ENCODE data around the gene HNF1A. TPM values are rescaled to one million over a fixed set of nuclear protein-coding genes. Genes with fewer than 3 reads are reported as not detected.

The HNF1A gene
- polyA plus RNA-seq, 3 donors, result 0.03 TPM; not detected in 2

GRCh38 chr12:121036810-121037326, 58.5 kb downstream of the HNF1A start:
- peak; percentile 38 to 75 (median 53) for DNase-seq
- H3K4me1 ChIP-seq (ENCODE audit: control insufficient read depth in 1 of 2, insufficient read depth in 2 of 2, low read length in 2 of 2), result peaks cover 43 to 69% of the 10 kb centered on the region in 2 donors
- TF ChIP-seq, protein P1, sequence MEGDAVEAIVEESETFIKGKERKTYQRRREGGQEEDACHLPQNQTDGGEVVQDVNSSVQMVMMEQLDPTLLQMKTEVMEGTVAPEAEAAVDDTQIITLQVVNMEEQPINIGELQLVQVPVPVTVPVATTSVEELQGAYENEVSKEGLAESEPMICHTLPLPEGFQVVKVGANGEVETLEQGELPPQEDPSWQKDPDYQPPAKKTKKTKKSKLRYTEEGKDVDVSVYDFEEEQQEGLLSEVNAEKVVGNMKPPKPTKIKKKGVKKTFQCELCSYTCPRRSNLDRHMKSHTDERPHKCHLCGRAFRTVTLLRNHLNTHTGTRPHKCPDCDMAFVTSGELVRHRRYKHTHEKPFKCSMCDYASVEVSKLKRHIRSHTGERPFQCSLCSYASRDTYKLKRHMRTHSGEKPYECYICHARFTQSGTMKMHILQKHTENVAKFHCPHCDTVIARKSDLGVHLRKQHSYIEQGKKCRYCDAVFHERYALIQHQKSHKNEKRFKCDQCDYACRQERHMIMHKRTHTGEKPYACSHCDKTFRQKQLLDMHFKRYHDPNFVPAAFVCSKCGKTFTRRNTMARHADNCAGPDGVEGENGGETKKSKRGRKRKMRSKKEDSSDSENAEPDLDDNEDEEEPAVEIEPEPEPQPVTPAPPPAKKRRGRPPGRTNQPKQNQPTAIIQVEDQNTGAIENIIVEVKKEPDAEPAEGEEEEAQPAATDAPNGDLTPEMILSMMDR (IDR thresholded peaks at IDR 0.05), result no peak
- no peaks in the 10 kb centered on the region for H4K20me1 ChIP-seq (ENCODE audit: insufficient read depth, low read length)
- intact Hi-C loops (cut with micrococcal nuclease), result no loop called here
- H3K27ac ChIP-seq (ENCODE audit: low read depth in 1 of 2, low read length in 2 of 2), result no peak overlapping the region
- Mint-ChIP-seq H3K4me3 (peak overlapping the region; percentile 17 to 97), H3K27ac (peak overlapping the region in 5 of 7 donors; percentile 3 to 77 (median 48)), H3K36me3 (peaks cover 14 to 28% of the 10 kb centered on the region in 2 donors), H3K9me3 (peaks cover 0 to 6% (median 0%) of the 10 kb centered on the region in 7 donors), H3K27me3 (ENCODE audit: low read depth in 3 of 3) (peaks cover 1 to 4% (median 2%) of the 10 kb centered on the region in 3 donors), H3K4me1 (peaks cover 54% of the 10 kb centered on the region)
- peaks cover 0 to 13% of the 10 kb centered on the region in 2 donors for H3K36me3 ChIP-seq (replicated peaks in 1 of 2; ENCODE audit: control insufficient read depth in 1 of 2, insufficient read depth in 2 of 2, low read length in 2 of 2)
- H3K9me3 ChIP-seq (replicated peaks in 1 of 2; ENCODE audit: control insufficient read depth in 1 of 2, insufficient read depth in 1 of 2, low read length in 2 of 2), result no peaks in the 10 kb centered on the region
- WGBS (ENCODE audit: insufficient coverage), result 62% methylated on average over 3 of the region's 6 CpGs
- peak overlapping the region; percentile 29 for H3K4me2 ChIP-seq (replicated peaks; ENCODE audit: extremely low read depth, low read length, poor library complexity, severe bottlenecking)
- H3K9ac ChIP-seq (ENCODE audit: insufficient read depth, low read length, poor library complexity, severe bottlenecking), result no peak overlapping the region
- no peaks in the 10 kb centered on the region for H3K79me2 ChIP-seq (ENCODE audit: insufficient read depth, low read length)
- no peaks in the 10 kb centered on the region for H3K27me3 ChIP-seq (ENCODE audit: control insufficient read depth in 2 of 2, insufficient read depth in 2 of 2, low read length in 2 of 2)
- H2AFZ ChIP-seq (ENCODE audit: insufficient read depth, low read depth, low read length, poor library complexity, severe bottlenecking), result no peak overlapping the region
- peak overlapping the region in 1 of 3 experiments; percentile 0 for H3K4me3 ChIP-seq (replicated peaks in 1 of 3; ENCODE audit: low read depth in 2 of 3, low read length in 3 of 3)

DNA sequence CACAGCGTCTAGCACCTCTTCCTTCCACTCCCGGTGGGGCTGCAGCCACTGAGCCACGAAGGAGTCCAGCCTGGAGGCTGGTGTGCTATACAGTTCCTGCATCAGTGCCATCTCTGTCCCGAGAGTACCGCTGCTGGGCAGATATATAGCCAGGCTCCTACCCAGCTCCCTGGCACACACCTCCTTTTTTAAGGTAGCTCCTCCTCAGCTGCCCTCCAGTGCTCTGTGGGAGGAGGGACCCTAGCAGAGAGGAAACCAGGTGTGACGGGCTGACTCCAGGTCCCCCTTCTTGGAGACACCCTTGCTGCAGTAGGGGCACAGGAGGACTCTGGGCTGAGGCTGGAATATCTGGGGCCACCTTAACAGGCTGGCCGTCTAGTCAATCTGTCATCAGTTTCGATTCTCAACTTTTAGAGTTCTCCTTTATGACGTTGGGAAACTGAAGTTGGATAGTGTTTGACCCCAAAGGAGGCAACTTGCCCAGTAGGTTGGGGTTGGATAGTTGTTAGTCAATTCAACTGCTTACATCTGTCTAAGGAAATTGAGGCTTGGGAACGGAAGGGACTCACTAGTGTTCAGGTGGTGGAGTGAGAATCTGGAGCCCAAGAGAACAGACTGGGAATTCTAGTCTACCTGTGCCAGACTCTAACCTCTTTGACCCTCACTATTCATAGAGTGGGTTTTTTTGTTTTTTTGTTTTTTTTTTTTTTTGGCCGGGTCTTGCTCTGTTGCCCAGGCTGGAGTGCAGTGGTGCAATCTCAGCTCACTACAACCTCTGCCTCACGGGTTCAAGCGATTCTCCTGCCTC, 60.7 kb downstream of the HNF1A start, which contains the start of gene OASL:
TSS of gene OASL (minus strand) at position 386 of the 808 bp plus-strand sequence. CDS start at position 111, 275 bp downstream.
- intact Hi-C loops (cut with micrococcal nuclease), result no loop called here
- Histone ChIP-seq H3K36me3 (replicated peaks in 1 of 2; ENCODE audit: control insufficient read depth in 1 of 2, insufficient read depth in 2 of 2, low read length in 2 of 2) (no peaks in the 10 kb centered on the region), H3K4me1 (ENCODE audit: control insufficient read depth in 1 of 2, insufficient read depth in 2 of 2, low read length in 2 of 2) (peaks cover 38 to 63% of the 10 kb centered on the region in 2 donors), H4K20me1 (ENCODE audit: insufficient read depth, low read length) (no peaks in the 10 kb centered on the region), H2AFZ (ENCODE audit: insufficient read depth, low read depth, low read length, poor library complexity, severe bottlenecking) (peak within 1 kb of the TSS; percentile 82), H3K4me3 (replicated peaks in 1 of 3; ENCODE audit: low read depth in 2 of 3, low read length in 3 of 3) (peak within 1 kb of the TSS; percentile 70 to 94 (median 84)), H3K9ac (ENCODE audit: insufficient read depth, low read length, poor library complexity, severe bottlenecking) (peak within 1 kb of the TSS; percentile 64), H3K4me2 (replicated peaks; ENCODE audit: extremely low read depth, low read length, poor library complexity, severe bottlenecking) (peak within 1 kb of the TSS; percentile 80), H3K27me3 (ENCODE audit: control insufficient read depth in 2 of 2, insufficient read depth in 2 of 2, low read length in 2 of 2) (no peaks in the 10 kb centered on the region), H3K27ac (ENCODE audit: low read depth in 1 of 2, low read length in 2 of 2) (peak within 1 kb of the TSS; percentile 72 to 90), H3K9me3 (replicated peaks in 1 of 2; ENCODE audit: control insufficient read depth in 1 of 2, insufficient read depth in 1 of 2, low read length in 2 of 2) (no peaks in the 10 kb centered on the region), H3K79me2 (ENCODE audit: insufficient read depth, low read length) (no peaks in the 10 kb centered on the region)
- Mint-ChIP-seq H3K27me3 (ENCODE audit: low read depth in 3 of 3) (peaks cover 1 to 10% (median 6%) of the 10 kb centered on the region in 3 donors), H3K4me3 (peak within 1 kb of the TSS; percentile 88 to 97), H3K4me1 (peaks cover 43% of the 10 kb centered on the region), H3K27ac (peak within 1 kb of the TSS; percentile 95 to 98 (median 96)), H3K36me3 (peaks cover 8 to 12% of the 10 kb centered on the region in 2 donors), H3K9me3 (peaks cover 0 to 6% (median 0%) of the 10 kb centered on the region in 7 donors)
- WGBS (ENCODE audit: insufficient coverage), result 0% methylated on average over 7 of the region's 13 CpGs
- TF ChIP-seq, protein P1 (IDR thresholded peaks at IDR 0.05), result no peak
- DNase-seq, result peak; percentile 78 to 93 (median 88)

All from CD14-positive monocyte (primary cell).